HCT116 (cell line): ENCODE results near the gene GEMIN7. TPM values are rescaled to one million over a fixed set of nuclear protein-coding genes. Genes with fewer than 3 reads are reported as not detected.
A peak's percentile ranks its signal among the peaks of the same experiment; 100 is the strongest.

ENCODE experiments used
- ATAC-seq: fragments of 200-7000 bp; cut with Tn5 transposase; 2 replicates; pipeline ENCODE4 v1.9.1; 2020; ENCODE audit warnings: mild to moderate bottlenecking, moderate library complexity
- BruUV-seq: library from RNA; stranded (reverse); fragments of 400-500 nt; replicated peaks from 2 replicates; lab custom pipeline; 2021; lab: Mats Ljungman, UMichigan
- CTCF ChIA-PET: fragments of 300-600 bp; sonication (Branson Sonifier 250); formaldehyde crosslinking; loops from one replicate; lab custom pipeline; 2021; ENCODE audit warnings: antibody characterized with exemption; lab: Charles Lee
- POLR2A ChIA-PET: fragments of 300-600, 350-600 bp; sonication (Branson Sonifier 250); formaldehyde crosslinking; loops from one replicate; lab custom pipeline; 2021; ENCODE audit warnings: antibody characterized with exemption; lab: Charles Lee
- RAD21 ChIA-PET, 2 experiments: fragments of 300-600 bp; sonication (Branson Sonifier 250); formaldehyde crosslinking; loops; one replicate each; lab custom pipeline; 2023; ENCODE audit warnings: low total read pairs in 2 of 2; ENCODE audit not compliant: uncharacterized antibody in 2 of 2, unreplicated experiment in 2 of 2, low non-redundant PET in 1 of 2; lab: Charles Lee
- DNase-seq: peaks from one replicate; pipeline ENCODE4 v3.0.0-alpha.2; 2010; ENCODE audit warnings: low read depth, low spot score
- H2AFZ ChIP-seq: fragments of 200-600 bp; shearing (Covaris generic), sonication (generic); 2 replicates; pipeline ENCODE4 v1.6.1; 2017; ENCODE audit warnings: low read depth, mixed run types, mixed read lengths, antibody characterized with exemption, low read length; ENCODE audit not compliant: poor library complexity, severe bottlenecking
- H3K27ac ChIP-seq: 2 replicates; pipeline ENCODE4 v1.5.1; 2012; ENCODE audit warnings: low read depth, low read length
- H3K27me3 ChIP-seq: fragments of 200-600 bp; sonication (generic); 2 replicates; pipeline ENCODE4 v1.6.1; 2016; ENCODE audit warnings: mixed run types, low read length, mixed read lengths; ENCODE audit not compliant: insufficient read depth
- H3K36me3 ChIP-seq, 2 experiments: fragments of 200-500 bp in 1 of 2; fragments of 200-600 bp in 1 of 2; sonication (Bioruptor generic) in 1 of 2; sonication (generic) in 1 of 2; 2 replicates each; pipeline versions ENCODE4 v1.5.1 to v1.6.1; 2014 to 2016; ENCODE audit warnings: low read length in 2 of 2, inconsistent platforms in 1 of 2, mixed read lengths in 1 of 2, mixed run types in 1 of 2; ENCODE audit not compliant: insufficient read depth in 2 of 2, control insufficient read depth in 1 of 2
- H3K4me1 ChIP-seq, 2 experiments: fragments of 200-600 bp in 1 of 2; sonication (generic) in 1 of 2; 2 replicates each; pipeline versions ENCODE4 v1.5.1 to v1.6.1; 2012 to 2017; ENCODE audit warnings: low read length in 2 of 2, inconsistent platforms in 1 of 2, mild to moderate bottlenecking in 1 of 2, mixed read lengths in 1 of 2, mixed run types in 1 of 2, moderate library complexity in 1 of 2; ENCODE audit not compliant: insufficient read depth in 2 of 2, control insufficient read depth in 1 of 2
- H3K4me2 ChIP-seq: fragments of 200-600 bp; sonication (generic); 2 replicates; pipeline ENCODE4 v1.6.1; 2017; ENCODE audit warnings: mixed run types, low read length, mixed read lengths
- H3K4me3 ChIP-seq, 2 experiments: fragments of 200-600 bp in 1 of 2; sonication (generic) in 1 of 2; replicated peaks in 1 of 2; 2 replicates each; pipeline ENCODE4 v1.5.1; 2011 to 2016; ENCODE audit warnings: low read length in 2 of 2, control low read depth in 1 of 2, low read depth in 1 of 2, mild to moderate bottlenecking in 1 of 2, mixed read lengths in 1 of 2, mixed run types in 1 of 2
- H3K79me2 ChIP-seq: fragments of 200-600 bp; sonication (generic); 2 replicates; pipeline ENCODE4 v1.6.1; 2017; ENCODE audit warnings: mild to moderate bottlenecking, mixed run types, low read length, moderate library complexity, mixed read lengths; ENCODE audit not compliant: insufficient read depth
- H3K9ac ChIP-seq: fragments of 200-600 bp; sonication (generic); 2 replicates; pipeline ENCODE4 v1.6.1; 2016; ENCODE audit warnings: low read length, mixed read lengths
- H3K9me2 ChIP-seq: fragments of 200-600 bp; sonication (generic), shearing (Covaris generic); 2 replicates; pipeline ENCODE4 v1.6.1; 2017; ENCODE audit warnings: mixed run types, mild to moderate bottlenecking, moderate library complexity; ENCODE audit not compliant: insufficient read depth
- H3K9me3 ChIP-seq, 2 experiments: fragments of 200-500 bp in 1 of 2; fragments of 200-600 bp in 1 of 2; sonication (Bioruptor generic) in 1 of 2; sonication (generic) in 1 of 2; 2 replicates each; pipeline ENCODE4 v1.6.1; 2014 to 2017; ENCODE audit warnings: low read length in 2 of 2, mixed read lengths in 2 of 2, inconsistent platforms in 1 of 2, low read depth in 1 of 2, mild to moderate bottlenecking in 1 of 2, mixed run types in 1 of 2, moderate library complexity in 1 of 2; ENCODE audit not compliant: control insufficient read depth in 1 of 2, insufficient read depth in 1 of 2
- H4K20me1 ChIP-seq: fragments of 200-600 bp; sonication (generic), shearing (Covaris generic); 2 replicates; pipeline ENCODE4 v1.6.1; 2017; ENCODE audit warnings: mixed run types, mild to moderate bottlenecking, moderate library complexity; ENCODE audit not compliant: insufficient read depth
- POLR2AphosphoS5 ChIP-seq: IDR thresholded peaks from 2 replicates; pipeline ENCODE4 v1.6.1; 2011; ENCODE audit warnings: mild to moderate bottlenecking, low read depth, low read length, moderate library complexity
- intact Hi-C: fragments of 100-400 bp; cut with micrococcal nuclease; formaldehyde crosslinking; loops from 2 replicates; pipeline ENCODE4 v1.10.0; 2022
- total RNA-seq: library from RNA; stranded (reverse); gene quantifications from one replicate; pipeline ENCODE4 v1.2.1, GENCODE V29; 2021; ENCODE audit not compliant: unreplicated experiment
- TF ChIP-seq, protein P1 (sequence below), 3 experiments: fragments of 200-600 bp in 1 of 3; sonication (generic) in 1 of 3; IDR thresholded peaks in 2 of 3; conservative IDR thresholded peaks in 1 of 3; 2 replicates each; pipeline ENCODE4 v1.5.1; 2012 to 2017; ENCODE audit warnings: low read depth in 2 of 3, low read length in 2 of 3, antibody characterized with exemption in 1 of 3, borderline replicate concordance in 1 of 3, control low read depth in 1 of 3, mild to moderate bottlenecking in 1 of 3, mixed read lengths in 1 of 3, mixed run types in 1 of 3, moderate library complexity in 1 of 3; ENCODE audit not compliant: insufficient read depth in 1 of 3

Gene GEMIN7
- total RNA-seq, 1 experiment from 2014 or later: 35.4 TPM

DNA sequence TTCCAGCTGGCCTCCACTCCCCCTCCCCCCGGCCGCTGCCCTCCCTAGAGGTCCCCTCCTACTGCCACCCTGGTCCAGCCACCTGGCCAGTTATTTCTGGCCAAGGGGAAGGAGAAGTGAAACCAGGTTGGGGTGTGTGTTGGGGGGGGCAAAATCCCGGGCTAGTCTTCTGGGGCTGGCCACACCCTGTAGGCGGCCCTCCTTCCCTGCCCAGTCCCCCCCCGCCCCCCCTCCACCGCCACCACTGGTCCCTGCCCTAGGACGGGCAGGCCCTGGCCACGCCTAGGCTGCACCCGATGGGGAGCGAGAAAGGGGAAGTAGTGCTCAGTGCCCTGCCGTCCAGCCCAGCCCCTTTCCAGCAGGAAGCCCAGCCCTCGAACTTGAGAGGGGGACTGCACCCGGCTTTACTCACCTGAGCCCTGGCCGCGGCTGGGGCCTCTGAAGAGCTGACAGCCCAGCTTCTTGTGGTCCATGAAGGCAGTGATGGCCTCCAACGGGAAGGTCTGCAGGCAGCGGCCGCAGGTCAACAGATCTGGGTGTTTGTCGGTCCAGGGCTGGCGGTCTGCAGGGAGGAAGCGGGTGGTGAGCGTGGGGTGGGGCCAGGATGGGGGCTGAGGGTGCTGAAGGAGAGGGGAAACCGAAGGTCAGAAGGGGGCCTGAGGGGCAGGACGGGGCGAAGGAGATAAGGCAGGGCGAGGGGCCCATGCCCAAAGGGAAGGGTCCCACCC is 3.6 kb upstream of the GEMIN7 start:
- CTCF ChIA-PET: no interaction called here
- DNase-seq: peak; percentile 54

More for the DNA sequence above, 3.6 kb upstream of the GEMIN7 start:
- peak overlapping the region; percentile 94 for H3K4me2 ChIP-seq
- H3K27ac ChIP-seq: peak overlapping the region; percentile 83
- H3K27me3 ChIP-seq: no peaks in the 10 kb centered on the region
- peaks cover 6 to 8% of the 10 kb centered on the region in 2 experiments; a peak in 2 of 4 replicates for H3K36me3 ChIP-seq
- H4K20me1 ChIP-seq: no peaks in the 10 kb centered on the region
- TF ChIP-seq, protein P1, sequence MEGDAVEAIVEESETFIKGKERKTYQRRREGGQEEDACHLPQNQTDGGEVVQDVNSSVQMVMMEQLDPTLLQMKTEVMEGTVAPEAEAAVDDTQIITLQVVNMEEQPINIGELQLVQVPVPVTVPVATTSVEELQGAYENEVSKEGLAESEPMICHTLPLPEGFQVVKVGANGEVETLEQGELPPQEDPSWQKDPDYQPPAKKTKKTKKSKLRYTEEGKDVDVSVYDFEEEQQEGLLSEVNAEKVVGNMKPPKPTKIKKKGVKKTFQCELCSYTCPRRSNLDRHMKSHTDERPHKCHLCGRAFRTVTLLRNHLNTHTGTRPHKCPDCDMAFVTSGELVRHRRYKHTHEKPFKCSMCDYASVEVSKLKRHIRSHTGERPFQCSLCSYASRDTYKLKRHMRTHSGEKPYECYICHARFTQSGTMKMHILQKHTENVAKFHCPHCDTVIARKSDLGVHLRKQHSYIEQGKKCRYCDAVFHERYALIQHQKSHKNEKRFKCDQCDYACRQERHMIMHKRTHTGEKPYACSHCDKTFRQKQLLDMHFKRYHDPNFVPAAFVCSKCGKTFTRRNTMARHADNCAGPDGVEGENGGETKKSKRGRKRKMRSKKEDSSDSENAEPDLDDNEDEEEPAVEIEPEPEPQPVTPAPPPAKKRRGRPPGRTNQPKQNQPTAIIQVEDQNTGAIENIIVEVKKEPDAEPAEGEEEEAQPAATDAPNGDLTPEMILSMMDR (IDR thresholded peaks at IDR 0.05 in 2 of 3, conservative IDR thresholded peaks at IDR 0.05 in 1 of 3; ENCODE audit: borderline replicate concordance in 1 of 3, insufficient read depth in 1 of 3, low read depth in 2 of 3, low read length in 2 of 3): no peak
- TF ChIP-seq POLR2AphosphoS5: peak; percentile 44; the same call in 1 of the 2 replicates
- RAD21 ChIA-PET: interaction anchor here in 1 of 2 experiments (0.6 kb wide), 1 partner anchor 124 kb away, joined by 3 read pairs; no protein-coding TSS in a partner anchor
- H3K79me2 ChIP-seq: peaks cover 40% of the 10 kb centered on the region
- POLR2A ChIA-PET: no interaction called here
- H3K9me2 ChIP-seq: no peaks in the 10 kb centered on the region
- H2AFZ ChIP-seq: no peak overlapping the region
- H3K9ac ChIP-seq: peak overlapping the region; percentile 95
- H3K4me3 ChIP-seq: peak overlapping the region; percentile 87 to 93
- H3K9me3 ChIP-seq: no peaks in the 10 kb centered on the region
- peaks cover 26 to 41% of the 10 kb centered on the region in 2 experiments for H3K4me1 ChIP-seq
- intact Hi-C loops: loop anchor here (5.0 kb wide), 1 partner anchor 262 kb away; no protein-coding TSS in a partner anchor
- BruUV-seq: no TSS peak
- peak; percentile 74 for ATAC-seq
